SK-N-SH (cell line): ENCODE data around the gene NLRC5. TPM values are rescaled to one million over a fixed set of nuclear protein-coding genes. Genes with fewer than 3 reads are reported as not detected.

Source experiments
- CTCF ChIA-PET: fragments of 300-600, 350-600 bp; formaldehyde crosslinking; extraction: SDS; loops from one replicate; lab custom pipeline; 2021; lab: Yijun Ruan, JAX
- POLR2A ChIA-PET: fragments of 350-600 bp; sonication (Branson Sonifier 250); formaldehyde crosslinking; extraction: SDS; loops from one replicate; lab custom pipeline; 2020; ENCODE audit warnings: antibody characterized with exemption, inconsistent platforms; lab: Yijun Ruan, JAX
- DNase-seq: peaks from one replicate; pipeline ENCODE4 v3.0.0; 2012
- H2AFZ ChIP-seq: fragments of 200-600 bp; sonication (generic); 2 replicates; pipeline ENCODE4 v1.8.1; 2016; ENCODE audit warnings: antibody characterized with exemption, mild to moderate bottlenecking, low read depth
- H3F3A ChIP-seq: fragments of 200-600 bp; sonication (generic); replicated peaks from 2 replicates; pipeline ENCODE3; 2016; ENCODE audit warnings: antibody characterized with exemption, mild to moderate bottlenecking; ENCODE audit not compliant: insufficient read depth
- H3K27ac ChIP-seq, 2 experiments: fragments of 200-500 bp in 1 of 2; fragments of 200-600 bp in 1 of 2; sonication (Bioruptor generic) in 1 of 2; sonication (generic), shearing (Covaris generic) in 1 of 2; 2 replicates each; pipeline versions ENCODE4 v1.5.1 to v1.6.1; 2014 to 2016; ENCODE audit warnings: low read depth in 2 of 2, inconsistent platforms in 1 of 2, low read length in 1 of 2, mild to moderate bottlenecking in 1 of 2, mixed read lengths in 1 of 2
- H3K27me3 ChIP-seq: fragments of 200-600 bp; sonication (generic), shearing (Covaris generic); 2 replicates; pipeline ENCODE4 v1.6.1; 2016; ENCODE audit warnings: mixed run types; ENCODE audit not compliant: insufficient read depth
- H3K36me3 ChIP-seq, 2 experiments: fragments of 200-500 bp in 1 of 2; fragments of 200-600 bp in 1 of 2; sonication (Bioruptor generic) in 1 of 2; sonication (generic) in 1 of 2; replicated peaks in 1 of 2; 2 replicates each; pipeline versions ENCODE3 to v1.5.1; 2014 to 2016; ENCODE audit warnings: low read length in 1 of 2, mild to moderate bottlenecking in 1 of 2; ENCODE audit not compliant: insufficient read depth in 2 of 2, control insufficient read depth in 1 of 2
- H3K4me1 ChIP-seq, 2 experiments: fragments of 200-500 bp in 1 of 2; fragments of 200-600 bp in 1 of 2; sonication (Bioruptor generic) in 1 of 2; sonication (generic), shearing (Covaris generic) in 1 of 2; 2 replicates each; pipeline versions ENCODE4 v1.5.1 to v1.6.1; 2014 to 2016; ENCODE audit warnings: low read depth in 1 of 2, low read length in 1 of 2, mixed run types in 1 of 2; ENCODE audit not compliant: insufficient read depth in 2 of 2, control insufficient read depth in 1 of 2
- H3K4me2 ChIP-seq: fragments of 200-600 bp; sonication (generic), shearing (Covaris generic); 2 replicates; pipeline ENCODE4 v1.6.1; 2017; ENCODE audit warnings: mixed run types
- H3K4me3 ChIP-seq, 2 experiments: fragments of 200-500 bp in 1 of 2; fragments of 200-600 bp in 1 of 2; sonication (Bioruptor generic) in 1 of 2; sonication (generic), shearing (Covaris generic) in 1 of 2; 2 replicates each; pipeline versions ENCODE4 v1.5.1 to v1.8.1; 2014 to 2016; ENCODE audit warnings: low read depth in 2 of 2, inconsistent platforms in 1 of 2, low read length in 1 of 2, mild to moderate bottlenecking in 1 of 2, mixed read lengths in 1 of 2, moderate library complexity in 1 of 2
- H3K79me2 ChIP-seq: fragments of 200-600 bp; sonication (generic); 2 replicates; pipeline ENCODE4 v1.8.1; 2017; ENCODE audit warnings: mild to moderate bottlenecking; ENCODE audit not compliant: insufficient read depth
- H3K9ac ChIP-seq: fragments of 200-600 bp; sonication (generic); 2 replicates; pipeline ENCODE4 v1.6.1; 2017; ENCODE audit warnings: mixed run types
- H3K9me2 ChIP-seq: fragments of 200-600 bp; sonication (generic); 2 replicates; pipeline ENCODE4 v1.6.1; 2017; ENCODE audit warnings: mixed run types
- H3K9me3 ChIP-seq: fragments of 200-600 bp; sonication (generic); 2 replicates; pipeline ENCODE4 v1.6.1; 2017; ENCODE audit warnings: mixed run types, mild to moderate bottlenecking, moderate library complexity
- H4K20me1 ChIP-seq: fragments of 200-600 bp; sonication (generic); 2 replicates; pipeline ENCODE4 v1.6.1; 2017; ENCODE audit warnings: mild to moderate bottlenecking, mixed run types; ENCODE audit not compliant: insufficient read depth
- ELF1 ChIP-seq: IDR thresholded peaks from 2 replicates; pipeline ENCODE4 v1.4.0; 2012
- FOSL2 ChIP-seq: IDR thresholded peaks from 2 replicates; pipeline ENCODE4 v1.4.0; 2012; ENCODE audit warnings: low read depth, mild to moderate bottlenecking, moderate library complexity, borderline replicate concordance
- FOXJ3 ChIP-seq: sonication (generic); formaldehyde crosslinking; IDR thresholded peaks from 2 replicates; pipeline ENCODE4 v1.5.1; 2020; ENCODE audit warnings: mild to moderate bottlenecking, missing genetic modification reagents
- FOXM1 ChIP-seq: IDR thresholded peaks from 2 replicates; pipeline ENCODE4 v1.4.0; 2012; ENCODE audit warnings: low read depth, mild to moderate bottlenecking
- GABPA ChIP-seq: IDR thresholded peaks from 2 replicates; pipeline ENCODE4 v1.4.0; 2012; ENCODE audit warnings: low read depth, mild to moderate bottlenecking
- JUND ChIP-seq: IDR thresholded peaks from 2 replicates; pipeline ENCODE4 v1.4.0; 2012
- MEF2A ChIP-seq: IDR thresholded peaks from 2 replicates; pipeline ENCODE4 v1.4.0; 2012; ENCODE audit warnings: low read depth, borderline replicate concordance
- MXI1 ChIP-seq: IDR thresholded peaks from 2 replicates; pipeline ENCODE4 v1.6.1; 2012; ENCODE audit warnings: mild to moderate bottlenecking, low read depth, low read length, improper control_type of control experiment
- NRF1 ChIP-seq: IDR thresholded peaks from 2 replicates; pipeline ENCODE4 v1.6.1; 2012; ENCODE audit warnings: low read depth, mild to moderate bottlenecking, low read length
- REST ChIP-seq: IDR thresholded peaks from 2 replicates; pipeline ENCODE4 v1.6.1; 2012; ENCODE audit warnings: mild to moderate bottlenecking, low read depth, low read length, moderate library complexity
- SIN3A ChIP-seq: IDR thresholded peaks from 2 replicates; pipeline ENCODE4 v1.6.1; 2012; ENCODE audit warnings: low read depth, mild to moderate bottlenecking, low read length, moderate library complexity, borderline replicate concordance
- TEAD4 ChIP-seq: IDR thresholded peaks from 2 replicates; pipeline ENCODE4 v1.4.0; 2012; ENCODE audit warnings: mild to moderate bottlenecking, borderline replicate concordance; ENCODE audit not compliant: insufficient read depth
- WGBS: methylation state at CpG from one replicate; pipeline ENCODE4 v1.1.6; 2017; ENCODE audit warnings: low lambda C conversion rate; 5-methylcytosine and 5-hydroxymethylcytosine counted together
- polyA plus RNA-seq, 3 experiments: library from polyadenylated mRNA; depleted of rRNA; stranded (reverse); fragments of >200 nt; gene quantifications; 2 replicates each; pipeline ENCODE4 v1.2.3, GENCODE V29; 2012
- TF ChIP-seq, protein P1 (sequence below): fragments of 150-350 bp; IDR thresholded peaks from 2 replicates; pipeline ENCODE4 v1.6.1; 2017; ENCODE audit warnings: antibody characterized with exemption, low read length, low read depth, borderline replicate concordance
- TF ChIP-seq, protein P2 (sequence below): IDR thresholded peaks from 2 replicates; pipeline ENCODE4 v1.4.0; 2012; ENCODE audit warnings: low read depth, borderline replicate concordance

Gene NLRC5
- polyA plus RNA-seq, 1 of the 3 experiments (the other 2 are of a cell fraction) = 6.5 TPM

- 98% methylated on average over 1 of the region's 1 CpG for WGBS
- Histone ChIP-seq H3K9me2 (no peaks in the 10 kb centered on the region), H3K79me2 (no peaks in the 10 kb centered on the region; the same call in 1 of the 2 replicates), H4K20me1 (no peaks in the 10 kb centered on the region), H2AFZ (no peak overlapping the region), H3F3A (peaks cover 5% of the 10 kb centered on the region), H3K4me1 (peaks cover 0 to 9% of the 10 kb centered on the region in 2 experiments; a peak in 1 of 4 replicates), H3K9me3 (no peaks in the 10 kb centered on the region), H3K4me3 (no peak overlapping the region), H3K27ac (no peak overlapping the region), H3K9ac (no peak overlapping the region), H3K27me3 (no peaks in the 10 kb centered on the region), H3K36me3 (no peaks in the 10 kb centered on the region), H3K4me2 (no peak overlapping the region)
- POLR2A ChIA-PET = no interaction called here
- no peak for DNase-seq
- TF ChIP-seq ELF1 (no peak), SIN3A (no peak), REST (no peak), JUND (no peak), NRF1 (no peak), TEAD4 (no peak), FOXJ3 (CRISPR knock-in tag) (no peak), FOSL2 (no peak), MXI1 (no peak), MEF2A (no peak), FOXM1 (no peak), GABPA (no peak)
- TF ChIP-seq, protein P1, sequence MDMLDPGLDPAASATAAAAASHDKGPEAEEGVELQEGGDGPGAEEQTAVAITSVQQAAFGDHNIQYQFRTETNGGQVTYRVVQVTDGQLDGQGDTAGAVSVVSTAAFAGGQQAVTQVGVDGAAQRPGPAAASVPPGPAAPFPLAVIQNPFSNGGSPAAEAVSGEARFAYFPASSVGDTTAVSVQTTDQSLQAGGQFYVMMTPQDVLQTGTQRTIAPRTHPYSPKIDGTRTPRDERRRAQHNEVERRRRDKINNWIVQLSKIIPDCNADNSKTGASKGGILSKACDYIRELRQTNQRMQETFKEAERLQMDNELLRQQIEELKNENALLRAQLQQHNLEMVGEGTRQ = no peak
- TF ChIP-seq, protein P2, sequence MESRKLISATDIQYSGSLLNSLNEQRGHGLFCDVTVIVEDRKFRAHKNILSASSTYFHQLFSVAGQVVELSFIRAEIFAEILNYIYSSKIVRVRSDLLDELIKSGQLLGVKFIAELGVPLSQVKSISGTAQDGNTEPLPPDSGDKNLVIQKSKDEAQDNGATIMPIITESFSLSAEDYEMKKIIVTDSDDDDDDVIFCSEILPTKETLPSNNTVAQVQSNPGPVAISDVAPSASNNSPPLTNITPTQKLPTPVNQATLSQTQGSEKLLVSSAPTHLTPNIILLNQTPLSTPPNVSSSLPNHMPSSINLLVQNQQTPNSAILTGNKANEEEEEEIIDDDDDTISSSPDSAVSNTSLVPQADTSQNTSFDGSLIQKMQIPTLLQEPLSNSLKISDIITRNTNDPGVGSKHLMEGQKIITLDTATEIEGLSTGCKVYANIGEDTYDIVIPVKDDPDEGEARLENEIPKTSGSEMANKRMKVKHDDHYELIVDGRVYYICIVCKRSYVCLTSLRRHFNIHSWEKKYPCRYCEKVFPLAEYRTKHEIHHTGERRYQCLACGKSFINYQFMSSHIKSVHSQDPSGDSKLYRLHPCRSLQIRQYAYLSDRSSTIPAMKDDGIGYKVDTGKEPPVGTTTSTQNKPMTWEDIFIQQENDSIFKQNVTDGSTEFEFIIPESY = no peak
- CTCF ChIA-PET = no interaction called here
Measured at GRCh38 chr16:57008440-57008839, 19.1 kb downstream of the NLRC5 start.
